ENCODE data around the gene CADPS.

The CADPS gene

DNA sequence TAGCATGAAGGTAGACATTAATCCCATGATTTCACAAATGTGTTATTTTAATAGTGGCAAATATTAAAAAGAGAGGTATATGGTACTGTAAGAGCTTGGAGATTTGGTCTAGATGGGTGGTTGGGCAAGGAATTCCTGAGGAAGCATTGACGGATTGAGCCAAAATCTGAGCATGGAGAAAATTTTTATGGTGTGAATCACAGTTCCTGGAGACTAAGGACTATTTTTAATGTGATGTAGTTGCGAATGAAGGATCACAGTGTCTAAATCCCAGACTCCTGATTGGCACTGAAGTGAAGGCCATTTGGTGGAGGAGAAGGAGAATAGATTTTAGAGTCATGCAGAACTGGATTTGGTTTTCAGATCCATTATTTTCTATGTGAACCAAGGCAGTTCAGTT is 313.2 kb downstream of the CADPS start:
- Histone ChIP-seq H3K9ac (no peak overlapping the region), H3K79me2 (ENCODE audit: insufficient read depth, low read depth) (no peaks in the 10 kb centered on the region), H2AFZ (ENCODE audit: low read depth) (no peak overlapping the region), H3K4me1 (ENCODE audit: low read depth, poor library complexity, severe bottlenecking) (no peaks in the 10 kb centered on the region), H3K4me3 (IDR thresholded peaks at IDR 0.05; ENCODE audit: insufficient read depth, low read depth, low read length) (no peak overlapping the region), H3K27me3 (ENCODE audit: insufficient read depth, low read depth) (no peaks in the 10 kb centered on the region), H4K20me1 (ENCODE audit: insufficient read depth) (no peaks in the 10 kb centered on the region), H3K27ac (no peak overlapping the region), H3K36me3 (ENCODE audit: insufficient read depth) (no peaks in the 10 kb centered on the region), H3K4me2 (no peak overlapping the region)
- TF ChIP-seq, protein P1, sequence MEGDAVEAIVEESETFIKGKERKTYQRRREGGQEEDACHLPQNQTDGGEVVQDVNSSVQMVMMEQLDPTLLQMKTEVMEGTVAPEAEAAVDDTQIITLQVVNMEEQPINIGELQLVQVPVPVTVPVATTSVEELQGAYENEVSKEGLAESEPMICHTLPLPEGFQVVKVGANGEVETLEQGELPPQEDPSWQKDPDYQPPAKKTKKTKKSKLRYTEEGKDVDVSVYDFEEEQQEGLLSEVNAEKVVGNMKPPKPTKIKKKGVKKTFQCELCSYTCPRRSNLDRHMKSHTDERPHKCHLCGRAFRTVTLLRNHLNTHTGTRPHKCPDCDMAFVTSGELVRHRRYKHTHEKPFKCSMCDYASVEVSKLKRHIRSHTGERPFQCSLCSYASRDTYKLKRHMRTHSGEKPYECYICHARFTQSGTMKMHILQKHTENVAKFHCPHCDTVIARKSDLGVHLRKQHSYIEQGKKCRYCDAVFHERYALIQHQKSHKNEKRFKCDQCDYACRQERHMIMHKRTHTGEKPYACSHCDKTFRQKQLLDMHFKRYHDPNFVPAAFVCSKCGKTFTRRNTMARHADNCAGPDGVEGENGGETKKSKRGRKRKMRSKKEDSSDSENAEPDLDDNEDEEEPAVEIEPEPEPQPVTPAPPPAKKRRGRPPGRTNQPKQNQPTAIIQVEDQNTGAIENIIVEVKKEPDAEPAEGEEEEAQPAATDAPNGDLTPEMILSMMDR (conservative IDR thresholded peaks at IDR 0.05; ENCODE audit: low read depth, low read length) = no peak

DNA sequence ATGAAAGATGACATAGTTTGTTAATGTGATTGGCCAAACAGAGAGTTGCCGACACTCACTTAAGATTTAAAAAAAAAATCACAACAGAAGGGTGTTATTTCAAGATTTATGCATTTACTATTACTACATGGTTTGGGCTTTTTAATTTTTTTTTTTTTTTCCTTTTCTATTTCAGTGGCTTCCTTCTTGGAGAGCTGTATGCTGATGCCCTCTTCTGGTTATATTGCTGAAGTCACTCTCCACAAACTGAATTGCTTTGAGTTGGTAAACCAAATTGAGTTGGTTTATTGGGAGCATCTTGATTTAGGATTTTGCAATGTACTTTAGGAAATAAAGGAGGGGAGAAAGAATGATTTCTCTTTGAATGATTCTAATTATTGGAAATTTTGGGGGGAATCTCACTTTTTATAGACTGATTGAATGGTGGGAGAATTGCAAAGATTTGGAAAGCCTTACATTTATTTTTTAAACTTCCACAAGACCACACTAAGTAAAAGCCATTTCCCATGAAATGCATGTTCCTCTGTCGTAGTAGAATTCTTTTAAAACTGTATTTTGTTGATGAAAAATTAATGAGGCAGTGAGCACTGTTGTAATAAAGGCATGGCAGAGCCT is 315.3 kb downstream of the CADPS start:
- Histone ChIP-seq H3K4me2 (no peak overlapping the region), H3K79me2 (ENCODE audit: insufficient read depth, low read depth) (no peaks in the 10 kb centered on the region), H3K36me3 (ENCODE audit: insufficient read depth) (no peaks in the 10 kb centered on the region), H3K27me3 (ENCODE audit: insufficient read depth, low read depth) (no peaks in the 10 kb centered on the region), H3K27ac (no peak overlapping the region), H3K4me1 (ENCODE audit: low read depth, poor library complexity, severe bottlenecking) (no peaks in the 10 kb centered on the region), H4K20me1 (ENCODE audit: insufficient read depth) (no peaks in the 10 kb centered on the region), H3K4me3 (IDR thresholded peaks at IDR 0.05; ENCODE audit: insufficient read depth, low read depth, low read length) (no peak overlapping the region), H2AFZ (ENCODE audit: low read depth) (no peak overlapping the region), H3K9ac (no peak overlapping the region)
- TF ChIP-seq, protein P1 (conservative IDR thresholded peaks at IDR 0.05; ENCODE audit: low read depth, low read length) = no peak

DNA sequence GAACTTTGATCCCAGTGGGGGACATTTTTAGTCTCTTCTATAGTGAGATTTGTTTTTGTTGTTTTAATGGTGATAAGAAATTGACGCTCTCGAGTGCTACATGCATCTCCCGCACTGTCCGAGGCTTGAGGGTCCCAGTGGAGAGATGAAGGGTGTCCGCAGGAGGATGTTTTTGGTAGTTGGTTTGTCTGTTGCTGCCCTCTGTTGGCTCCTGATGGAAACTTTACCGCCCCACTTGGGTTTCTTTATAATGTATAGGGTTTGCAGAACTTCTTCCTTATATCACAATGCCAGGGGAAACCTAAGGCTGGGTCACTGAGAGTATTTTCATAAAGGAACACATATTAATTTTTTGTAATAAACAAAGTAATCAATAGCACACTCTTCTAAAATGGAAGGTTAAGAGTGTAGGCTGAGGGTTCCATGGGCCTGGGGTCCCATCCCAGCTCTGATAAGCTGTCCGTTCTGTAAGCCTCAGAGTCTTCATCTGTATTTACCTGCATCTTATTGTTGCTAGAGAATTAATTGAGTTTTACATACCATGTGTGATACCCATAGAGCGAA is 316.6 kb downstream of the CADPS start:
- H3K4me1 ChIP-seq (ENCODE audit: low read depth, poor library complexity, severe bottlenecking) = no peaks in the 10 kb centered on the region
- no peaks in the 10 kb centered on the region for H3K79me2 ChIP-seq (ENCODE audit: insufficient read depth, low read depth)
- no peaks in the 10 kb centered on the region for H3K27me3 ChIP-seq (ENCODE audit: insufficient read depth, low read depth)
- no peak overlapping the region for H3K4me2 ChIP-seq
- no peak overlapping the region for H3K27ac ChIP-seq
- no peaks in the 10 kb centered on the region for H4K20me1 ChIP-seq (ENCODE audit: insufficient read depth)
- no peak overlapping the region for H3K9ac ChIP-seq
- TF ChIP-seq, protein P1 (conservative IDR thresholded peaks at IDR 0.05; ENCODE audit: low read depth, low read length) = no peak
- no peak overlapping the region for H3K4me3 ChIP-seq (IDR thresholded peaks at IDR 0.05; ENCODE audit: insufficient read depth, low read depth, low read length)
- H2AFZ ChIP-seq (ENCODE audit: low read depth) = no peak overlapping the region
- no peaks in the 10 kb centered on the region for H3K36me3 ChIP-seq (ENCODE audit: insufficient read depth)

DNA sequence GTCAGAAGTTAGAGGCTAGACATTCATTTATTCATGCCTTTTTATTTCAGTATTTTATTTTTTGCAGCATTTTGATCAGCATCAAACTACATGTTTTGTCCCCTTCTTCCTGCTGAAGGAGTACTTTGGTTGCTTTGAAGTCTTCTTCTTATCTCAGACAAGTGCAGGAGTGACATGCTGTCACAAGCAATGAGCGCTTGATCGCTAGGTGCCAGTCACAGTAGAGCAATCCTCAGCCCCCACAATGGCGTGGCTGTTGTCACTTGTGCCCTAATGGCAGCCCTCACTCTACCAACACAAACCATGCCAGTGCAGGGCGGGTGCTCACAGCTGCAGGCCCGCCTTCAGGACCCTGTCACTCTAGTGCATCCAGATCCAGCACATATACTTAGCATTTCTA is 317.2 kb downstream of the CADPS start:
- Histone ChIP-seq H3K27me3 (ENCODE audit: insufficient read depth, low read depth) (no peaks in the 10 kb centered on the region), H4K20me1 (ENCODE audit: insufficient read depth) (no peaks in the 10 kb centered on the region), H3K36me3 (ENCODE audit: insufficient read depth) (no peaks in the 10 kb centered on the region), H3K4me2 (no peak overlapping the region), H3K4me3 (IDR thresholded peaks at IDR 0.05; ENCODE audit: insufficient read depth, low read depth, low read length) (no peak overlapping the region), H3K27ac (no peak overlapping the region), H3K79me2 (ENCODE audit: insufficient read depth, low read depth) (no peaks in the 10 kb centered on the region), H3K4me1 (ENCODE audit: low read depth, poor library complexity, severe bottlenecking) (no peaks in the 10 kb centered on the region), H2AFZ (ENCODE audit: low read depth) (no peak overlapping the region), H3K9ac (no peak overlapping the region)
- TF ChIP-seq, protein P1 (conservative IDR thresholded peaks at IDR 0.05; ENCODE audit: low read depth, low read length) = no peak

All from KMS-11 (cell line).